K562 (cell line): ENCODE data around the gene SLC4A2. TPM values are rescaled to one million over a fixed set of nuclear protein-coding genes. Genes with fewer than 3 reads are reported as not detected.

Experiments
- ARID1B ChIP-seq: fragments of 450-650 bp; IDR thresholded peaks from 2 replicates; pipeline ENCODE4 v1.6.1; 2016; ENCODE audit warnings: antibody characterized with exemption, mild to moderate bottlenecking, inconsistent platforms
- ATF7 ChIP-seq: fragments of 450-650 bp; IDR thresholded peaks from 2 replicates; pipeline ENCODE4 v1.7.1; 2014; ENCODE audit warnings: mild to moderate bottlenecking, moderate library complexity
- EP400 ChIP-seq: fragments of 450-650 bp; IDR thresholded peaks from 2 replicates; pipeline ENCODE4 v1.6.1; 2017; ENCODE audit warnings: antibody characterized with exemption, mild to moderate bottlenecking, moderate library complexity
- FOXP1 ChIP-seq: sonication (generic); formaldehyde crosslinking; IDR thresholded peaks from 2 replicates; pipeline ENCODE4 v1.8.0; 2022; ENCODE audit warnings: mild to moderate bottlenecking, missing genetic modification reagents
- FUS ChIP-seq: fragments of 200-400 bp; formaldehyde crosslinking; optimal IDR thresholded peaks from 2 replicates; pipeline ENCODE3; 2017; ENCODE audit warnings: low read depth, low read length
- HCFC1 ChIP-seq: IDR thresholded peaks from 2 replicates; pipeline ENCODE4 v1.6.1; 2012; ENCODE audit warnings: low read depth, low read length, improper control_type of control experiment
- HLTF ChIP-seq: fragments of 450-650 bp; IDR thresholded peaks from 2 replicates; pipeline ENCODE4 v1.6.1; 2016
- KAT8 ChIP-seq: fragments of 450-650 bp; IDR thresholded peaks from 2 replicates; pipeline ENCODE4 v1.6.1; 2016; ENCODE audit warnings: low read depth, mild to moderate bottlenecking
- LCOR ChIP-seq: sonication (generic); formaldehyde crosslinking; IDR thresholded peaks from 2 replicates; pipeline ENCODE4 v1.8.0; 2022; ENCODE audit warnings: mild to moderate bottlenecking, missing genetic modification reagents
- LEF1 ChIP-seq: fragments of 450-650 bp; IDR thresholded peaks from 2 replicates; pipeline ENCODE4 v1.6.1; 2016; ENCODE audit warnings: mild to moderate bottlenecking
- POLR2AphosphoS5 ChIP-seq: IDR thresholded peaks from 2 replicates; pipeline ENCODE4 v1.6.1; 2011; ENCODE audit warnings: mild to moderate bottlenecking, low read depth, low read length, moderate library complexity; ENCODE audit not compliant: control insufficient read depth, insufficient read depth
- PTTG1 ChIP-seq: fragments of 450-650 bp; IDR thresholded peaks from 2 replicates; pipeline ENCODE4 v1.6.1; 2016; ENCODE audit warnings: low read depth, mild to moderate bottlenecking, missing genetic modification characterization, missing compliant biosample characterization
- TAF7 ChIP-seq: fragments of 450-650 bp; IDR thresholded peaks from 2 replicates; pipeline ENCODE4 v1.6.1; 2016; ENCODE audit warnings: missing genetic modification characterization, missing compliant biosample characterization
- TOE1 ChIP-seq, 2 experiments: fragments of 450-650 bp in 1 of 2; sonication (generic) in 1 of 2; formaldehyde crosslinking in 1 of 2; IDR thresholded peaks; 2 replicates each; pipeline versions ENCODE4 v1.7.1 to v1.8.0; 2016 to 2022; ENCODE audit warnings: borderline replicate concordance in 2 of 2, mild to moderate bottlenecking in 2 of 2, antibody characterized with exemption in 1 of 2, inconsistent platforms in 1 of 2, low read depth in 1 of 2, missing genetic modification reagents in 1 of 2, moderate library complexity in 1 of 2
- ZNF239 ChIP-seq: fragments of 250-450 bp; sonication (Bioruptor Pico); IDR thresholded peaks from 2 replicates; pipeline ENCODE4 v1.4.0; 2020; ENCODE audit warnings: mild to moderate bottlenecking
- ZNF24 ChIP-seq: fragments of 450-650 bp; IDR thresholded peaks from 2 replicates; pipeline ENCODE4 v1.6.1; 2016
- ZNF41 ChIP-seq: fragments of 250-450 bp; sonication (Bioruptor Pico); conservative IDR thresholded peaks from 2 replicates; pipeline ENCODE4 v1.4.0; 2020; ENCODE audit warnings: mild to moderate bottlenecking
- ZNF57 ChIP-seq: fragments of 450-650 bp; formaldehyde crosslinking; IDR thresholded peaks from 2 replicates; pipeline ENCODE4 v1.4.0; 2020; ENCODE audit warnings: mild to moderate bottlenecking, moderate library complexity
- ZZZ3 ChIP-seq: fragments of 450-650 bp; IDR thresholded peaks from 2 replicates; pipeline ENCODE4 v1.6.1; 2016; ENCODE audit warnings: antibody characterized with exemption, mild to moderate bottlenecking, moderate library complexity
- polyA plus RNA-seq, 8 experiments: library from polyadenylated mRNA; depleted of rRNA in 4 of 8; stranded (reverse) in 5 of 8; unstranded in 3 of 8; fragments of >200 nt; fragmentation: Nextera tagmentation in 2 of 8; fragmentation: Illumina TruSeq in 1 of 8; extraction: Ambion mirVana in 2 of 8; extraction: Trizol in 1 of 8; gene quantifications; 2 replicates each; pipeline versions ENCODE4 v1.2.1 to v1.2.3, GENCODE V29; 2011 to 2014; ENCODE audit warnings: inconsistent platforms in 1 of 8, missing spikeins in 1 of 8
- total RNA-seq, 7 experiments: library from RNA; depleted of rRNA in 6 of 7; stranded (reverse); fragments of >200 nt in 6 of 7; fragmentation: Illumina TruSeq in 2 of 7; extraction: Trizol in 2 of 7; gene quantifications; 2 replicates each; pipeline versions ENCODE4 v1.2.1 to v1.2.3, GENCODE V29; 2011 to 2021; ENCODE audit warnings: low replicate concordance in 1 of 7
- TF ChIP-seq, protein P1 (sequence below), 2 experiments: fragments of 450-650 bp; formaldehyde crosslinking in 1 of 2; IDR thresholded peaks; 2 replicates each; pipeline versions ENCODE4 v1.4.0 to v1.6.1; 2014 to 2020; ENCODE audit warnings: mild to moderate bottlenecking in 2 of 2, borderline replicate concordance in 1 of 2, low read depth in 1 of 2
- TF ChIP-seq, protein P2 (sequence below): fragments of 450-650 bp; IDR thresholded peaks from 2 replicates; pipeline ENCODE4 v1.6.1; 2014; ENCODE audit warnings: low read depth, mild to moderate bottlenecking, moderate library complexity, borderline replicate concordance

SLC4A2 gene
- total and polyA plus RNA-seq, 9 of the 15 experiments (the other 6 are each of a cell fraction or from before 2014, with no cell fraction given): 11.4 to 375 (median 130) TPM

DNA sequence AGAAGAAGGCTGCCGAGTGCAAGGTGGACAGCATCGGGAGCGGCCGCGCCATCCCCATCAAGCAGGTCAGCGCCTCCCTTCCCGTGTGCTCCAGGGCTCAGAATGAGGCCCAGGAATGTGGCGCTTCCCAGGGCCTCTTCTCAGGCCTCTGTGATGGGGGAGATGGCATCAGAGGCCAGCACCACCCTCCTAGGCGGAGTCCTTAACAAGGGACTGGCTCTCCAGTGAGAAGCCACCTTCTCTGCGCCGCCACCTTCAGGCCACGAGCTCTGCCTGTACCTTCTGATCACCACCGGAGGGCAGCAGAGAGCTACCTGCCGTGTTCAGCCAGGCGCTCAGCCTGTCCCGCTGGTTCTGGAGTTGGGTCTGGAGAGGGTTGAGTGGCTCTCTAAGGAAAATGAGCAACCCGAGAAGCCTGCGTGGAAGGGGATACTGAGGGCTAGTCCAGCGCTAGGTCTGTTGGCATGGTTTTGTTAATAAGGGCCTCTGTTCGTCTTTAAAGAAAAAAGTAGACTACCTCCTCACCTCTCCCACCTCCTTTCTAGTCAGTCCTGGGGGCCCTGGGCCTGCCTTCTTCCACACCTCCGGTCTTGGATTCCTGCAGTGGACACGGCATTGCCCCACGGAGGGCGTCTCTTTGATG is 64.6 kb downstream of the SLC4A2 start (continued):
- TF ChIP-seq FUS (no peak), ZZZ3 (no peak), TOE1 (IDR thresholded peaks at IDR 0.05; ENCODE audit: borderline replicate concordance) (peak; percentile 53), TOE1 (CRISPR knock-in tag; IDR thresholded peaks at IDR 0.05; ENCODE audit: borderline replicate concordance, low read depth) (no peak), PTTG1 (tag) (no peak), ZNF24 (peak; percentile 21; the same call in 1 of the 2 replicates), ZNF239 (CRISPR knock-in tag) (no peak), FOXP1 (CRISPR knock-in tag) (0 out of 2 replicates have a peak, but pooled peaks have one; percentile 24), ARID1B (no peak; the same call in 1 of the 2 replicates), TAF7 (no peak), LCOR (no peak), HCFC1 (peak; percentile 48), ATF7 (peak; percentile 40; the same call in 1 of the 2 replicates), POLR2AphosphoS5 (peak; percentile 36; the same call in 1 of the 2 replicates), ZNF57 (CRISPR knock-in tag) (no peak), EP400 (no peak), LEF1 (no peak), ZNF41 (CRISPR knock-in tag) (no peak), KAT8 (no peak), HLTF (no peak)
- TF ChIP-seq, protein P1, sequence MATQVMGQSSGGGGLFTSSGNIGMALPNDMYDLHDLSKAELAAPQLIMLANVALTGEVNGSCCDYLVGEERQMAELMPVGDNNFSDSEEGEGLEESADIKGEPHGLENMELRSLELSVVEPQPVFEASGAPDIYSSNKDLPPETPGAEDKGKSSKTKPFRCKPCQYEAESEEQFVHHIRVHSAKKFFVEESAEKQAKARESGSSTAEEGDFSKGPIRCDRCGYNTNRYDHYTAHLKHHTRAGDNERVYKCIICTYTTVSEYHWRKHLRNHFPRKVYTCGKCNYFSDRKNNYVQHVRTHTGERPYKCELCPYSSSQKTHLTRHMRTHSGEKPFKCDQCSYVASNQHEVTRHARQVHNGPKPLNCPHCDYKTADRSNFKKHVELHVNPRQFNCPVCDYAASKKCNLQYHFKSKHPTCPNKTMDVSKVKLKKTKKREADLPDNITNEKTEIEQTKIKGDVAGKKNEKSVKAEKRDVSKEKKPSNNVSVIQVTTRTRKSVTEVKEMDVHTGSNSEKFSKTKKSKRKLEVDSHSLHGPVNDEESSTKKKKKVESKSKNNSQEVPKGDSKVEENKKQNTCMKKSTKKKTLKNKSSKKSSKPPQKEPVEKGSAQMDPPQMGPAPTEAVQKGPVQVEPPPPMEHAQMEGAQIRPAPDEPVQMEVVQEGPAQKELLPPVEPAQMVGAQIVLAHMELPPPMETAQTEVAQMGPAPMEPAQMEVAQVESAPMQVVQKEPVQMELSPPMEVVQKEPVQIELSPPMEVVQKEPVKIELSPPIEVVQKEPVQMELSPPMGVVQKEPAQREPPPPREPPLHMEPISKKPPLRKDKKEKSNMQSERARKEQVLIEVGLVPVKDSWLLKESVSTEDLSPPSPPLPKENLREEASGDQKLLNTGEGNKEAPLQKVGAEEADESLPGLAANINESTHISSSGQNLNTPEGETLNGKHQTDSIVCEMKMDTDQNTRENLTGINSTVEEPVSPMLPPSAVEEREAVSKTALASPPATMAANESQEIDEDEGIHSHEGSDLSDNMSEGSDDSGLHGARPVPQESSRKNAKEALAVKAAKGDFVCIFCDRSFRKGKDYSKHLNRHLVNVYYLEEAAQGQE (IDR thresholded peaks at IDR 0.05; ENCODE audit: borderline replicate concordance): peak; percentile 90
- TF ChIP-seq, protein P1 (CRISPR knock-in tag; IDR thresholded peaks at IDR 0.05; ENCODE audit: low read depth): no peak
- TF ChIP-seq, protein P2, sequence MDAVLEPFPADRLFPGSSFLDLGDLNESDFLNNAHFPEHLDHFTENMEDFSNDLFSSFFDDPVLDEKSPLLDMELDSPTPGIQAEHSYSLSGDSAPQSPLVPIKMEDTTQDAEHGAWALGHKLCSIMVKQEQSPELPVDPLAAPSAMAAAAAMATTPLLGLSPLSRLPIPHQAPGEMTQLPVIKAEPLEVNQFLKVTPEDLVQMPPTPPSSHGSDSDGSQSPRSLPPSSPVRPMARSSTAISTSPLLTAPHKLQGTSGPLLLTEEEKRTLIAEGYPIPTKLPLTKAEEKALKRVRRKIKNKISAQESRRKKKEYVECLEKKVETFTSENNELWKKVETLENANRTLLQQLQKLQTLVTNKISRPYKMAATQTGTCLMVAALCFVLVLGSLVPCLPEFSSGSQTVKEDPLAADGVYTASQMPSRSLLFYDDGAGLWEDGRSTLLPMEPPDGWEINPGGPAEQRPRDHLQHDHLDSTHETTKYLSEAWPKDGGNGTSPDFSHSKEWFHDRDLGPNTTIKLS: no peak
